HG02973 (cell line): ENCODE measurements around the gene MDP1.
A peak's percentile ranks its signal among the peaks of the same experiment; 100 is the strongest.
"Not testable (repeated sequence)": the region's sequence is repeated elsewhere in the genome, so short reads cannot be mapped to it uniquely, and the experiment has no call there.

Experiments
- ATAC-seq: cut with Tn5 transposase; IDR thresholded peaks from one replicate; pipeline ENCODE4 v1.9.1; 2021; ENCODE audit warnings: moderate library complexity; ENCODE audit not compliant: unreplicated experiment

MDP1 gene

DNA sequence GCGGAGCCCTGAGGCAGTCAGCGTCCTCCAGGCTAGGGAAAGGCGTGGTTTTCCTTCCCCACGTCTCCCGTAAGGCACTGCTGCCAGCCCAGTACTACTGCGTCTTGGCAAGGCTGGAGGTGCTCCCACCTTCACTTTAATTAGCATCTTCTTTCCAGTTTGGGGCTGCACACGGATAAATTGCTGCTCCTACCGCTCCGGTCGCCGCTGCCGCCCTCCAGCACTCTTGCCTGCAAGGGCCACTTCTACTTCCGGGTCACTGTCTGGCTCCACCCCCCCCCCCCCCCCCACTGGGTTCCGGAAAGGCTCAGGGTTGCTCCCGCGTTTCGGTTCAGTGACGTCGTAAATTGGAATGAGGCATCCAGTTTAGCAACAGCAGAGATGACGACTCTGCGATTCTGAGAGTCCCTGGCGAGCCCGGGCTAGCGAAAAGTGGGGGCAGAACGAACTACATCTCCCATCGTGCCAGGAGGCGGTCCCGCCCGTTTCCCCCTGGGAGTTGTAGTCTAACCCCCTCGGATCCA is 16.3 kb upstream of the MDP1 start, which contains the start of gene NEDD8:
Gene NEDD8, minus strand, starts transcription at position 247 of the 524 bp plus-strand sequence. Its CDS starts 100 bp downstream, at position 147.
- peak; percentile 62 for ATAC-seq

DNA sequence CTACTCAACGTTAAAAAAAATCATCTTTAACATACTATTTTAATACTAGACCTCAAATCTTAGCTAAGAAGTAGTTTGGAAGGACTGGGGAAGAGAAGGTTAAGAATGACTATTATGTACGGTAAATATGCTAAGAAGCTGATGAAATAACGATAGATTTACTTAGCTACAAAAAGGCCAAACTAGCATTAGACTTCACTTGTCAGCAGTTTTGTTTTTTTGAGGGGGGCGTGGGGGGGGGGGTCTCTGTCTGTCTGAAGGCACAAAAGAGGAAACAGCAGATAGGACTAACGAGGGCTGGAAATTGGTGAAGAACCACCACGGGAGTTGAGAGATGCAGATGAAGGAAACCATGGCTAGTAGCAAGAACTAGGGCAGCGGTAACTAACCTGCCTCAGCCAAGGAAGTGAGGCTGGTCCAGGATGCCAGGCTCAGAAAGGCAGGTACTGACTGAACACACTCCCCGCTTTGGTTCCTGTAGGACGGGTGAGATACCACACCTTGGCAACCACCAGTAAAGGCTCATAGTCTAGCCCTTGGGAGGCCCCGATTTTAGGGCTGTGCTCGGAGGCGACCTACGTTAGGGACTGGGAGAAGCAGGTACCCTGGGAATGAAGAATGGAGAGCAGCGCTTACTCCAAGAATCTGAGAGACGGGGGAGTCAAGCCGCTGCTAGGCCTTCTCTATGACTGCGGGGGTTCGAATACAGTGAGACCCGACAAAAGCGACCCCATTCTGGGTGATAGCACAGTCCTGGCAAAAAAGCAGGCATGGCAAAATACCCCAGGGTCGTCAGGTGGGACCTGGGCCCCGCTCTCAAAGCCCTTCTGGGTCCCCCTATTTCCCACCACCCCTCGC is 15.6 kb upstream of the MDP1 start:
- ATAC-seq, result no peak

DNA sequence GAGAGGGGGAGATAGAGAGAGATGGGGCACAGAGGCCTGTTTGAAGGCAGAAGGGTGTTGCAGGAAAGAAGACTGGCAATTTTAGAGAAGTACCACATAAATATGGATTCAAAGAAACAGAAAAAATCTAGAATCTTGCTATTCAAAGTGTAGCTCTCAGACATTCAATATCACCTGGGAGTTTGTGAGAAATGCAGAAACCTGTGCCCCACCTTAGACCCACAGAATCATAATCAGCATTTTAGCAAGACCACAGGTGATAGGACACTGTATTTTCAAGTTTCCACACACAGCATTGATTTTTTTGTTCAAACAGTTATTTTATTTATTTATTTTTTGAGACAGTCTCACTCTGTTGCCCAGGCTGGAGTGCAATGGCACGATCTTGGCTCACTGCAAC is 13.0 kb upstream of the MDP1 start:
- no peak for ATAC-seq

DNA sequence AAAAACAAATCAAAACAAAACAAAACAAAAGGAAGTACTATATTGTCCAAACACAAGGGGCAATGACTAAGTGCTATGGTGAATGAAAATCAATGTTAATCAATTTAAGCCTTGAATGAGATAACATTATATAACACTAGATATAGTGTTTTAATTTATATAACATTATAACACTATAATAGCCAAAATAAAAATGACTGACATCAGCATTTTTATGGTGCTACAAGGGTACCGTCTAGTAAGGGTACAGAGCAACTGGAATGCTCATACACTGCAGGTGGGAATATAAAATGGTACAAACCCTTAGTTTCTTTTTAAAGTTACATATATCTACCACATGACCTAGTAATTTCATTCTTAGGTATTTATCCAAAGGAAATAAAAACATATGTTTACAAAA is 10.6 kb upstream of the MDP1 start:
- ATAC-seq, result no peak

DNA sequence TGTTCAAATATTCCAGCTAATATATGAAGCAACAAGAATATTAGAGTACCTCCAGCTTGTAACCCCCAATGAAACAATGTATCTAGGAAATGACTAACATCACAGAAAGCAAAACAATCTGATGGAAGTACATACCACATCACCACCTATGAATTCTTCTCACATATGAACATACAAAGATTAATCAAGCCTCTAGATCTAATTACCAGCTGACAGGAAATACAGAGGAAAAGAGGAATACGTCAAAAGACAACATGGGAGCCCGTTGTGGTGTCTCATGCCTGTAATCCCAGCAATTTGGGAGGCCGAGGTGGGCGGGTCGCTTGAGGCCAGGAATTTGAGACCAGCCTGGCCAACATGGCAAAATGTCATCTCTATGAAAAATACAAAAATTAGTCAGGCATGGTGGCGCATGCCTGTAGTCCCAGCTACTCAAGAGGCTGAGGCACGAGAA is 8.8 kb upstream of the MDP1 start:
- no peak for ATAC-seq

DNA sequence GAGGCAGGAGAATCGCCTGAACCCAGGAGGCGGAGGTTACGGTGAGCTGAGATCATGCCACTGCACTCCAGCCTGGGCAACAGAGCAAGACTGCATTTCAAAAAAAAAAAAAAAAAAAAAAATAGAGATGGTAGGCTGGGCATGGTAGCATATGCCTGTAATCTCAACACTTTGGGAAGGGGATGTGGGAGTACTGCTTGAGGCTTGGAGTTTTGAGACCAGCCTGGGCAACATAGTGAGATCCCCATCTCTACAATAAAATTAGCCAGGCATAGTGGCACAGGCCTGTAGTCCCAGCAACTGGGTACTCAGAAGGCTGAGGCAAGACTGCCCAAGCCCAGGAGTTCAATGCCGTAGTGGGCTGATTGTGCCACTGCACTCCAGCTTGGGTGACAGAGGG is 7.1 kb upstream of the MDP1 start:
- ATAC-seq, result not testable (repeated sequence)

DNA sequence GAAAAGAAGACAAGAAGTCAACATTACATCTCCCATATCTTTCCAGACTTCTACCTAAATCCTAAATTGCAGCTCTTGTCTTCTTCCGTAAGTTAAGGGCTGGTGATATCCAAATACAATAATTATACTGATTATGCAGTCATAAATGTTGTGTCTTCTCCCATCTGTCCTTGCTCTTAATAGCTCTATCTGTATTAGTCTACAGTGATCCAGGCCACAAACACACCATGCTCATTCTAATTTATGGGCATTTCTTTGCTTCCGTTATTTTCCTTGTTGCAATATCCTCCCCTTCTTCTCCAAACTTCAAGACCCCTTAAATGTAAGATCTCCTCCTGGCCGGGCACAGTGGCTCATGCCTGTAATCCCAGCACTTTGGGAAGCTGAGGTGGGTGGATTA is 3.7 kb upstream of the MDP1 start:
- ATAC-seq, result no peak

DNA sequence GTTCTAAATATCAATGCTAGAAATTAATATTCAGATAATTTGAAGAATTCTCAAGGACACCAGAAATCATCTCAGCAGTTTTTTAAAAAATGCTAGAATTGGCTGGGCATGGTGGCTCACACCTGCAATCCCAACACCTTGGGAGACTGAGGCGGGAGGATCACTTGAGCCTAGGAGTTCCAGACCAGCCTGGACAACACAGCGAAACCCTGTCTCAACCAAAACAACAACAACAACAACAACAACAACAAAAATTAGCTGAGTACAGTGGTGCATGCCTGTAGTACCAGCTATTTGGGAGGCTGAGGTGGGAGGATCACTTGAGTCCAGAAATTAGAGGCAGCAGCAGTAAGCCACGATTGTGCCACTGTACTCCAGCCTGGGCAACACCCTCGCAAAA is 3.2 kb upstream of the MDP1 start:
- ATAC-seq, result no peak

DNA sequence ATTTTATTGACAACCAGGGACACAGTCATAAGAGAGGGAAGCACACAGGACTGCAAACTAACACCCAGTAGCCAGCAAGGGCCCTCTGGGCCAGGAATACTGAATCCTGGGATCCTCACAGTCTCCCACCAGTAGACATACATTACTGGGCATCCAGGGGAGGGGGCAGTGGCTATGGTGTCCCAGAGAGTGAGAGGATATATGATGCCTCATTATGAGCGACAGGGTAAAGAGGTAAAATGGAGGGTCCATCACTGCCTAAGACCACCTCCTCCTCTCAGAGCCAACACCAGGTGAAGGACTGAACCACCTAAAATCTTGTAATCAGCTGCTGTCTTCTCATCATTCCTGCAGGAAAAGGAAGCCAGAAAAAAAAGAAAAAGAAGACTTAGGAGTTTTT is 1.0 kb upstream of the MDP1 start:
- ATAC-seq, result not testable (repeated sequence)

DNA sequence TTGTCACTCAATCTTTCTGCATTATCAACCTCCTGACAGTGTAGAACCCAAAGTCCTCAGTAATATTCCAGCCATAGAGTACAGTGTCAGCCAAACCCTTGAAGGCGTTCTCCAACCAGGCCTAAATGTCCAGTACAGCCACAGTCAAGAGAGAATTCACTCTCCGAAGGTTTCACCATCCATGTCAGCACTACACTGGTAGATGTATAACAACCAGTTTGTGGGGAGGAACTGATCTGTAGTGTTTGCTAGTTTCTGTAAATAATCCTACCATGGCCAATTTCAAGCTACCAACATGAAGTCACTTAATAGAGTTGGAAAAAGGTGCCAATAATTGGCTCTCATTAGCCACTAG is 456 bp upstream of the MDP1 start:
- ATAC-seq, result no peak

DNA sequence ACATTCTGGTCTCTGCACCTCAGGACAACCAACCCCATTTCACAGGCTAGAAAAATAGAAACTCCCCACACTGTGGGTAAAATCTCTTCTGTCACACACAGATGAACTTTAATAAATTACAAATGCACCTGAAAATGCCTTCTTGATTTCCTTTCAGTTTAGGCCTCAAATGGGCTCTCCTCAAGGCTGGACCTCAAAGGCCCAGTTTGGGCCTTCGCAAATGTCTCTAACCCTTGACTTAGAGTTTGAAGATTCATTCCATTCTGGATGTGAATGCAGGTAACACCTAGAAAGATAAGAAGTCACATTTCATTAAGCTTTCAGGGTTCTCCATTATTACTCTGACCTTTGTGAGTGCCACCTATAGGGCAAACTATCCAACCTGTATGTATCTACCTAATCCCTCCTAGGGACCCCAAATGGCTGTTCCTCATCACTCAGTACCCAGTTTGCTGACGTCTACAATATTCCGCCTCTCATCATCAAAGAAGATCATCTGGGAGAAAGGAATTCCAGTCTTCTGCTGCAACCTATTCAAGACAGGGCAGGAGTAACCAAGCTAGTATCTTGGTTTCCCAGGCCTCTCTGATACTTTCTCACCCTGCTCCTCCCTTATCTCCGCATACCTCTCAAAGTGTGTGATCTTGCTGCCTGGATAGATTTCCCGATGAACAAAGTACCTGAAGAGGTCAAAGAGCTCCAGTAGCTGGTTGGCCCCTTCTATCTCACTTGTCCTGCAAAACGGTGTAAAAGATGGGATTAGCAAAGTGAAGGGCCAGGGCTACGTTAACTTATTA is 1.8 kb downstream of the MDP1 start:
- ATAC-seq, result no peak

DNA sequence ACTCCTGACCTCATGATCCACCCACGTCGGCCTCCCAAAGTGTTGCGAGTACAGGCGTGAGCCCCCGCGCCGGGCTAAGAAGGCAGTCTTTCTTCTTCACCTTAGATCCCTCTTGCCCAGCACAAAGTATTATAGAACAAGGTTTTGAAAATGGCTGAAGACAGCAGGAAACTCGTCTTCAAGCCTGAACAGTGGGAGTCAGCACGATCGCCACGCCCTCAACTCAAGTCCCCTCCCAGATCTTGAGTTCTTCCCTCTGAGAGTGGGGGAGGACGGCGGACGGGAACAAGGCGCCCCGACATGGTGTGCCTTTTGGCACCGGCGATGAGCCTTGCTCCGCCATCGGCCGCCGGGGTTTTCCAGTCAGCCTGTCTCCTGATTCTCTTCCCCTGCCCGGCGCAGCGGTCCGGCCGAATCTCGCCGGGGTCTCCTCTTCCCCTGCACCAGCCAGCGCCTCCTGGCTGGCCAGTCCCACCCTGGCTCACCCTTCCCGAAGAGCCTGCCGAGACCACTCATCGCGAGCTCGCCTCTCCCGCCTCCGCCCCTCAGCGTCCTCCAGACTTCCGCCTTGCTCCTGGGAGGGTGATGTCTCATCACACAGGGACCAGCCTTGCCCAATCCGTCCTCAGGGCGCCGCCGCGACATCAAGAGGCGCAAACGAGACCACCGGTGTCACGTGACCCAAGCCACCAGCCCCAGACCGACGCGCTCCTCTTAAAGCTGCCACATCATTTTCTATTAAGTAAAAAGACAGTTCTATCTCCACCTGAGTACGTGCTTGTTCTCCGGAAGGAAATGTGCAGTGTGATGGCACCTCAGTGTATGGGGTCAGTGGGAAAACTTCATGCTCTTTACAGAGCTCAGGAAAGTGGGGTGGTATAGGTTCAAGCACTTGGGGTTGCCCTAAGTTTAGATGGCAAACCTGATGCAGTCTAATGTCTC is 2.7 kb downstream of the MDP1 start, which contains the start of gene CHMP4A:
Gene CHMP4A, minus strand, starts transcription at position 565 of the 942 bp plus-strand sequence. Its CDS starts 49 bp downstream, at position 516.
- peak; percentile 76 for ATAC-seq

DNA sequence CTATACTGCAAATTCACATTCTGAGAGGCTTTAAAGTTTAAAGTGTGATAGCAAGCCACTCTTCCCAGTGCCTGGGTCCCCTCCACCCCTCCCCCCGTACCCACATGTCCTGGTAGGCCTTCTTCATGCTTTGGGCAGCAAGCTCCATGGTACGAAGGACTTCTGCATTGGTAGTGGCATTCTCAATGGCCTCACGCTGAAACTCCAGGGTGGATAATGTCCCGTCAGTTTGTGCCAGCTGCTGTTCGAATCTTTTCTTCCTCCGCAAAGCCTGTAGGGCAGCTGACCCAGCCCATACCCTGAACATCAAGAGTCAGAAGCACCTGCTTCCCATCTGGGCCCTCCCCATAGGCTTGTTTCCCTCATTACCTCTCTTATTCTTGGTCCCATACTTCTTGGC is 4.6 kb downstream of the MDP1 start:
- no peak for ATAC-seq

DNA sequence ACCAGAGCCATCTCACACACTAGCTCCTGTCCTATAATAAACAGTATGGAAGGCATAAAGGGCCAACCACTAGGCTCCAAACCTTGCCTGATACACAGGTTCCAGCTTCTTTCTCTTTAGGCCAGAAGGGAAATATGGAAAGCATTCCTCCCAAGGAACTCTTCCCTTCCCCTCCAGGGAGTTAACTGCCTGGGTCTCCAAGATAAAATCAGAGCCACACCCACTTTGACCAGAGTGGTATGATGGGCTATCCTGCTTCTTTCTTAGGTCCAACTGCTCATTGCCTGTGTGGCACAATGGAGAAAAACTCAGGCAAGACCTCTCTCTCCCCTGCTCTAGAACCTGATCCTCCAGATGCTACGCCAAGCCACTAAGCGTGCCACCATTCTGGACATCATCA is 8.2 kb downstream of the MDP1 start:
- ATAC-seq, result no peak

DNA sequence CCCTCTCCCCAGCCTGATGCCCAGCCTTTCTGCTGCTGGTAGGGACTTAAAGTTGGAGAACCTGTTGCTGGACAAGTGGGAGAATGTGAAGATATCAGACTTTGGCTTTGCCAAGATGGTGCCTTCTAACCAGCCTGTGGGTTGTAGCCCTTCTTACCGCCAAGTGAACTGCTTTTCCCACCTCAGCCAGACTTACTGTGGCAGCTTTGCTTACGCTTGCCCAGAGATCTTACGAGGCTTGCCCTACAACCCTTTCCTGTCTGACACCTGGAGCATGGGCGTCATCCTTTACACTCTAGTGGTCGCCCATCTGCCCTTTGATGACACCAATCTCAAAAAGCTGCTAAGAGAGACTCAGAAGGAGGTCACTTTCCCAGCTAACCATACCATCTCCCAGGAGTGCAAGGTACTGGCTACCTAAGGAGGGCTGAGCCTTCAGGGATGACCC is 8.7 kb downstream of the MDP1 start:
- no peak for ATAC-seq

DNA sequence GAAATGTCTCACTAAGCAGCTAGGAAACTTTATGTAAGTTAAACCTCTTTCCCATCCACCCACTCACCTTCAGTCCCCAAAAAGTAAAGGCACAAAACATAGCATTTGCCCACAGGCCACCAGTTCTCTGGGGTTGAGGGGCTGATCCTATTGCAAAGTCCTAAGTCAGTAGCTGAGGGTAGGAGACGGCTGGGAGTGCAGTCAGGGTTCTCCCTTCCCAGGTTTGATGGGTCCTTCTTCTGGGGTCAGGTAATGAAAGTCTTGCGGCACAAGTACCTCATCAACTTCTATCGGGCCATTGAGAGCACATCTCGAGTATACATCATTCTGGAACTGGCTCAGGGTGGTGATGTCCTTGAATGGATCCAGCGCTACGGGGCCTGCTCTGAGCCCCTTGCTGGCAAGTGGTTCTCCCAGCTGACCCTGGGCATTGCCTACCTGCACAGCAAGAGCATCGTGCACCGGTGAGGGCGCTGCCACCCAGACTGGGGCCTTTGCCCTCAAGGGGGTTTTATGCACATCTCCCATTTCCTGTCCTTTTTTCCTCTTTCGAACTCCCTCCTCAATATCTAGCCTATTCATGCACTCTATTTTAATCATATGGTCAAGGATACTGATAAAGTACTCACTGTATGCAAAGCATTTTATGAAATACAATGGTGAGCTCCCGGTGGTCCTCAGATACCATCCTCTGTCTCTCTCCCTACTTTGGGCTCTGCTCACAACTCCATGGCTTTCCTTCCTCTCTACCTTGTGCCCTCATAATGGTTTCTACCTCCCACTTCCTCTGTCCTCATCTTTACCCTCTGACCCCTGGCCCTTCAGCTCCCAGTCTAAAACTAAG is 9.4 kb downstream of the MDP1 start:
- no peak for ATAC-seq

DNA sequence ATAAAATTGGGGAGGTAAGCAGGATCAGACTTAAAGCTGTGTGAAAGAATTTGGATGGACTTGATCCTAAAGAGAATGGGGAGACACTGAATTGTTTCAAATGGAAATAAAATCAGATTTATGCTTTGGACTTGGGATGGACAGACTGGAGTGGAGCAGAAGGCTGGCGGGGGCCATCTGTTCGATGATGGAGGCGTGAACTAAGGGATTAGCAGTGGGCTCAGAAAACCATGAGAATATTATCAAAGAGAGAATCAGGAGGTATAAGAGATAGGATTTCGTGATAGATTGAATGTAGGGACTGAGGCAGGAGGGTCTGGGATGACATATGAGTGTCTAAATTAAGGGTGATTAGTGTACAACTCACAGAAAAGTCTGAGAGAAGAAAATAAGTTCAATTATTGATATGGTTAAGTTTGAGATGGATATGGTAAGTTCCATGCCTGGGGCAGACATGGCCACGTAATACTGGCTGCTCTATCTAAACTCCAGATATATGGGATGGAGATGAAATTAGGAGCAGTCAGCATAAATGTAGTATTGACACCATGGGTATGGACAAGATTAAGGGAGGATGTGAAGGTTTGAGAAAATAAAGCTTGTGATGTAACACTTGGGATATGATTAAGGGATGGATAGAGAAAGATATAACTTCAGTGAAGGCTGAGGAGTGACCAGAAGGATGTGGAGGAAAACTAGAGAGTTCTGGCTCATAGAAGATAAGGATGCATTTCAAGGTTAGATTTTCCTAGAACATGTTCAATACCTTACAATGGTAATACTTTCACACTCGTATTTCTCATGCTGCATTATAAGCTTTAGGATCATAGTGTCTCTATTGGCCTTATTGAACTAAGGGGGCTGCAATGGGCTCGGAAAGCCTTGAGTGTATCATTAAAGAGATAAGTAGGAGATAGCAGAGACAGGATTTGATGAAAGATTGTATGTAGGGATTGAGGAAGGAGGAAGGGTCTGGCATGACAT is 11.4 kb downstream of the MDP1 start:
- no peak for ATAC-seq

DNA sequence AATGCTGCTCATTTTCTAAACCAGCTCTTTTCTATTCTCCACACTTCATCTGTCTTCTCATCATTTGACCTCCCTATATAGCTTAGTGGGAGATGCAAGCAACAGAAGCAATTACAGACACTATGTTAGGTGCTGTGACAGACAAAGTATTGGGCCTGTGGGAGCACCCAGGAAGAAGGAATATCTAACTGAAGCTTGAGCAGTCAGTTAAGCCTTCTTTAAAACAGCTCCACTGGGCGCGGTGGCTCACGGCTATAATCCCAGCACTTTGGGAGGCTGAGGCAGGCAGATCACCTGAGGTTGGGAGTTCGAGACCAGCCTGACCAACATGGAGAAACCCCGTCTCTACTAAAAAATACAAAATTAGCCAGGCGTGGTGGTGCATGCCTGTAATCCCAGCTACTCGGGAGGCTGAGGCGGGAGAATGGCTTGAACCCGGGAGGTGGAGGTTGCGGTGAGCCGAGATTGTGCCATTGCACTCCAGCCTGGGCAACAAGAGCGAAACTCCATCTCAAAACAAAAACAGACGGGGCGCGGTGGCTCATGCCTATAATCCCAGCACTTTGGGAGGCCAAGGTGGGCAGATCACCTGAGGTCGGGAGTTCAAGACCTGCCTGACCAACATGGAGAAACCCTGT is 12.5 kb downstream of the MDP1 start:
- ATAC-seq, result not testable (repeated sequence)
